HEK293 (cell line): ENCODE measurements around the gene CYP24A1.

Source experiments
- CTCF ChIP-seq: fragments of 450-650 bp; formaldehyde crosslinking; IDR thresholded peaks from 2 replicates; pipeline ENCODE4 v1.5.1; 2016; ENCODE audit warnings: missing biosample characterization, missing genetic modification characterization
- KLF1 ChIP-seq: fragments of 450-650 bp; formaldehyde crosslinking; IDR thresholded peaks from 2 replicates; pipeline ENCODE4 v1.5.1; 2016; ENCODE audit warnings: missing biosample characterization, missing genetic modification characterization
- REPIN1 ChIP-seq: fragments of 450-650 bp; formaldehyde crosslinking; IDR thresholded peaks from 2 replicates; pipeline ENCODE4 v1.5.1; 2017; ENCODE audit warnings: missing biosample characterization, missing genetic modification characterization, low read depth
- TCF7L2 ChIP-seq: IDR thresholded peaks from 2 replicates; pipeline ENCODE4 v1.6.1; 2011; ENCODE audit warnings: low read depth, mild to moderate bottlenecking, inconsistent platforms, low read length, moderate library complexity, borderline replicate concordance
- YY1 ChIP-seq: fragments of 450-650 bp; formaldehyde crosslinking; IDR thresholded peaks from 2 replicates; pipeline ENCODE4 v1.5.1; 2018; ENCODE audit warnings: missing biosample characterization, missing genetic modification characterization
- ZBTB1 ChIP-seq: fragments of 450-650 bp; formaldehyde crosslinking; IDR thresholded peaks from 2 replicates; pipeline ENCODE4 v1.5.1; 2016; ENCODE audit warnings: missing biosample characterization, missing genetic modification characterization
- ZBTB49 ChIP-seq: fragments of 450-650 bp; formaldehyde crosslinking; IDR thresholded peaks from 2 replicates; pipeline ENCODE4 v1.5.1; 2016; ENCODE audit warnings: missing biosample characterization, missing genetic modification characterization, low read depth
- ZNF174 ChIP-seq: fragments of 450-650 bp; formaldehyde crosslinking; IDR thresholded peaks from 2 replicates; pipeline ENCODE4 v1.5.0; 2017; ENCODE audit warnings: missing biosample characterization, mild to moderate bottlenecking, missing genetic modification characterization
- ZNF175 ChIP-seq: fragments of 450-650 bp; formaldehyde crosslinking; IDR thresholded peaks from 2 replicates; pipeline ENCODE4 v1.5.1; 2016; ENCODE audit warnings: missing biosample characterization, missing genetic modification characterization
- ZNF24 ChIP-seq: fragments of 450-650 bp; formaldehyde crosslinking; IDR thresholded peaks from 2 replicates; pipeline ENCODE4 v1.5.1; 2016; ENCODE audit warnings: missing biosample characterization, missing genetic modification characterization
- ZNF266 ChIP-seq: fragments of 450-650 bp; formaldehyde crosslinking; IDR thresholded peaks from 2 replicates; pipeline ENCODE4 v1.5.1; 2016; ENCODE audit warnings: missing biosample characterization, missing genetic modification characterization, low read depth
- ZNF302 ChIP-seq: fragments of 450-650 bp; formaldehyde crosslinking; IDR thresholded peaks from 2 replicates; pipeline ENCODE4 v1.5.1; 2016; ENCODE audit warnings: missing biosample characterization, missing genetic modification characterization, low read depth
- ZNF391 ChIP-seq: fragments of 450-650 bp; formaldehyde crosslinking; IDR thresholded peaks from 2 replicates; pipeline ENCODE4 v1.5.1; 2016; ENCODE audit warnings: low read depth, missing biosample characterization, missing genetic modification characterization, borderline replicate concordance
- ZNF561 ChIP-seq: fragments of 450-650 bp; IDR thresholded peaks from 2 replicates; pipeline ENCODE4 v1.5.1; 2018; ENCODE audit warnings: missing biosample characterization, missing genetic modification characterization, borderline replicate concordance

- TF ChIP-seq ZNF391 (tag by site-specific recombination) (no peak), ZNF24 (tag by site-specific recombination) (no peak), ZBTB1 (tag by site-specific recombination) (no peak), TCF7L2 (no peak), CTCF (tag by site-specific recombination) (no peak), ZNF266 (tag by site-specific recombination) (no peak), ZNF302 (no peak), ZNF174 (tag by site-specific recombination) (no peak), ZBTB49 (tag by site-specific recombination) (no peak), ZNF561 (no peak), YY1 (tag by site-specific recombination) (no peak), REPIN1 (tag by site-specific recombination) (no peak), ZNF175 (no peak), KLF1 (tag by site-specific recombination) (0 out of 2 replicates have a peak, but pooled peaks have one; percentile 30)
These were observed 1.3 kb downstream of the CYP24A1 start for GRCh38 chr20:54172532-54172855.
